ENCODE data around the gene HSD17B7.

DNA sequence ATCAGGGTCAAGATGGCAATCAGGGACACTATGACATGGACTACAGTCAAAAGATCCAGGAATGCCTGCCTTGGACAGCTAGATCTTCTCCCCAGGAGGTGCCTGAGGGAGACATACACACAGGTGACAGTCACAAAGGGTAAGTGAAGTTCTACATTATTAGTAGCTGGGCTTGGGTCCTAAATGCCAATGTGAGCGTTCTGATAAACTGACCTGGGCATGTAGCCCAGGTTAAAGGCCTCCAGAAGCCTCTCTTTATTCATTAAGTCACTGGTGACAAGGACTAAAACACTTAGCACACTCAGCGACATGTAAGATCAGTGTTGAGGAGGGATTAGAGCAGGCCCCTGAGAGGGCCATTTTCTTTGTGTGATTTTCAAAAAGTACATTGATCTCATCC is 48.9 kb upstream of the HSD17B7 start:
- TF ChIP-seq, protein P1, sequence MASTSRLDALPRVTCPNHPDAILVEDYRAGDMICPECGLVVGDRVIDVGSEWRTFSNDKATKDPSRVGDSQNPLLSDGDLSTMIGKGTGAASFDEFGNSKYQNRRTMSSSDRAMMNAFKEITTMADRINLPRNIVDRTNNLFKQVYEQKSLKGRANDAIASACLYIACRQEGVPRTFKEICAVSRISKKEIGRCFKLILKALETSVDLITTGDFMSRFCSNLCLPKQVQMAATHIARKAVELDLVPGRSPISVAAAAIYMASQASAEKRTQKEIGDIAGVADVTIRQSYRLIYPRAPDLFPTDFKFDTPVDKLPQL (IDR thresholded peaks at IDR 0.05; ENCODE audit: extremely low read depth, insufficient read length) = no peak
- TF ChIP-seq, protein P2, sequence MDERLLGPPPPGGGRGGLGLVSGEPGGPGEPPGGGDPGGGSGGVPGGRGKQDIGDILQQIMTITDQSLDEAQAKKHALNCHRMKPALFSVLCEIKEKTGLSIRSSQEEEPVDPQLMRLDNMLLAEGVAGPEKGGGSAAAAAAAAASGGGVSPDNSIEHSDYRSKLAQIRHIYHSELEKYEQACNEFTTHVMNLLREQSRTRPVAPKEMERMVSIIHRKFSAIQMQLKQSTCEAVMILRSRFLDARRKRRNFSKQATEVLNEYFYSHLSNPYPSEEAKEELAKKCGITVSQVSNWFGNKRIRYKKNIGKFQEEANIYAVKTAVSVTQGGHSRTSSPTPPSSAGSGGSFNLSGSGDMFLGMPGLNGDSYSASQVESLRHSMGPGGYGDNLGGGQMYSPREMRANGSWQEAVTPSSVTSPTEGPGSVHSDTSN (CRISPR knock-in tag; IDR thresholded peaks at IDR 0.05; ENCODE audit: low read depth) = no peak
- TF ChIP-seq, protein P2 (tag; conservative IDR thresholded peaks at IDR 0.05; ENCODE audit: low read depth) = no peak
- TF ChIP-seq, protein P3, sequence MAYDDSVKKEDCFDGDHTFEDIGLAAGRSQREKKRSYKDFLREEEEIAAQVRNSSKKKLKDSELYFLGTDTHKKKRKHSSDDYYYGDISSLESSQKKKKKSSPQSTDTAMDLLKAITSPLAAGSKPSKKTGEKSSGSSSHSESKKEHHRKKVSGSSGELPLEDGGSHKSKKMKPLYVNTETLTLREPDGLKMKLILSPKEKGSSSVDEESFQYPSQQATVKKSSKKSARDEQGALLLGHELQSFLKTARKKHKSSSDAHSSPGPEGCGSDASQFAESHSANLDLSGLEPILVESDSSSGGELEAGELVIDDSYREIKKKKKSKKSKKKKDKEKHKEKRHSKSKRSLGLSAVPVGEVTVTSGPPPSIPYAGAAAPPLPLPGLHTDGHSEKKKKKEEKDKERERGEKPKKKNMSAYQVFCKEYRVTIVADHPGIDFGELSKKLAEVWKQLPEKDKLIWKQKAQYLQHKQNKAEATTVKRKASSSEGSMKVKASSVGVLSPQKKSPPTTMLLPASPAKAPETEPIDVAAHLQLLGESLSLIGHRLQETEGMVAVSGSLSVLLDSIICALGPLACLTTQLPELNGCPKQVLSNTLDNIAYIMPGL (CRISPR knock-in tag; IDR thresholded peaks at IDR 0.05) = no peak
- TF ChIP-seq, protein P4, sequence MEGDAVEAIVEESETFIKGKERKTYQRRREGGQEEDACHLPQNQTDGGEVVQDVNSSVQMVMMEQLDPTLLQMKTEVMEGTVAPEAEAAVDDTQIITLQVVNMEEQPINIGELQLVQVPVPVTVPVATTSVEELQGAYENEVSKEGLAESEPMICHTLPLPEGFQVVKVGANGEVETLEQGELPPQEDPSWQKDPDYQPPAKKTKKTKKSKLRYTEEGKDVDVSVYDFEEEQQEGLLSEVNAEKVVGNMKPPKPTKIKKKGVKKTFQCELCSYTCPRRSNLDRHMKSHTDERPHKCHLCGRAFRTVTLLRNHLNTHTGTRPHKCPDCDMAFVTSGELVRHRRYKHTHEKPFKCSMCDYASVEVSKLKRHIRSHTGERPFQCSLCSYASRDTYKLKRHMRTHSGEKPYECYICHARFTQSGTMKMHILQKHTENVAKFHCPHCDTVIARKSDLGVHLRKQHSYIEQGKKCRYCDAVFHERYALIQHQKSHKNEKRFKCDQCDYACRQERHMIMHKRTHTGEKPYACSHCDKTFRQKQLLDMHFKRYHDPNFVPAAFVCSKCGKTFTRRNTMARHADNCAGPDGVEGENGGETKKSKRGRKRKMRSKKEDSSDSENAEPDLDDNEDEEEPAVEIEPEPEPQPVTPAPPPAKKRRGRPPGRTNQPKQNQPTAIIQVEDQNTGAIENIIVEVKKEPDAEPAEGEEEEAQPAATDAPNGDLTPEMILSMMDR (IDR thresholded peaks at IDR 0.05 in 2 of 3, conservative IDR thresholded peaks at IDR 0.05 in 1 of 3; ENCODE audit: insufficient read depth in 2 of 3, low read depth in 1 of 3, low read length in 3 of 3) = no peak
- TF ChIP-seq TAF1 (IDR thresholded peaks at IDR 0.05; ENCODE audit: control insufficient read depth, extremely low read depth, insufficient read depth, low read length, severe bottlenecking) (no peak), POLR2AphosphoS2 (IDR thresholded peaks at IDR 0.05; ENCODE audit: low read length) (no peak), EZH2 (IDR thresholded peaks at IDR 0.05; ENCODE audit: borderline replicate concordance, low read depth, low read length) (no peak), RBM25 (IDR thresholded peaks at IDR 0.05; ENCODE audit: low read depth, low read length, severe bottlenecking) (no peak), ZFX (CRISPR knock-in tag; IDR thresholded peaks at IDR 0.05) (no peak), TAF7 (tag; IDR thresholded peaks at IDR 0.05) (no peak), RCOR1 (IDR thresholded peaks at IDR 0.05; ENCODE audit: borderline replicate concordance in 1 of 2, low read depth in 2 of 2, low read length in 2 of 2) (no peak)
- TF ChIP-seq, protein P5, sequence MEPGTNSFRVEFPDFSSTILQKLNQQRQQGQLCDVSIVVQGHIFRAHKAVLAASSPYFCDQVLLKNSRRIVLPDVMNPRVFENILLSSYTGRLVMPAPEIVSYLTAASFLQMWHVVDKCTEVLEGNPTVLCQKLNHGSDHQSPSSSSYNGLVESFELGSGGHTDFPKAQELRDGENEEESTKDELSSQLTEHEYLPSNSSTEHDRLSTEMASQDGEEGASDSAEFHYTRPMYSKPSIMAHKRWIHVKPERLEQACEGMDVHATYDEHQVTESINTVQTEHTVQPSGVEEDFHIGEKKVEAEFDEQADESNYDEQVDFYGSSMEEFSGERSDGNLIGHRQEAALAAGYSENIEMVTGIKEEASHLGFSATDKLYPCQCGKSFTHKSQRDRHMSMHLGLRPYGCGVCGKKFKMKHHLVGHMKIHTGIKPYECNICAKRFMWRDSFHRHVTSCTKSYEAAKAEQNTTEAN (CRISPR knock-in tag; IDR thresholded peaks at IDR 0.05) = no peak
- TF ChIP-seq, protein P6, sequence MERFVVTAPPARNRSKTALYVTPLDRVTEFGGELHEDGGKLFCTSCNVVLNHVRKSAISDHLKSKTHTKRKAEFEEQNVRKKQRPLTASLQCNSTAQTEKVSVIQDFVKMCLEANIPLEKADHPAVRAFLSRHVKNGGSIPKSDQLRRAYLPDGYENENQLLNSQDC (CRISPR knock-in tag; IDR thresholded peaks at IDR 0.05) = no peak
- TF ChIP-seq, protein P7, sequence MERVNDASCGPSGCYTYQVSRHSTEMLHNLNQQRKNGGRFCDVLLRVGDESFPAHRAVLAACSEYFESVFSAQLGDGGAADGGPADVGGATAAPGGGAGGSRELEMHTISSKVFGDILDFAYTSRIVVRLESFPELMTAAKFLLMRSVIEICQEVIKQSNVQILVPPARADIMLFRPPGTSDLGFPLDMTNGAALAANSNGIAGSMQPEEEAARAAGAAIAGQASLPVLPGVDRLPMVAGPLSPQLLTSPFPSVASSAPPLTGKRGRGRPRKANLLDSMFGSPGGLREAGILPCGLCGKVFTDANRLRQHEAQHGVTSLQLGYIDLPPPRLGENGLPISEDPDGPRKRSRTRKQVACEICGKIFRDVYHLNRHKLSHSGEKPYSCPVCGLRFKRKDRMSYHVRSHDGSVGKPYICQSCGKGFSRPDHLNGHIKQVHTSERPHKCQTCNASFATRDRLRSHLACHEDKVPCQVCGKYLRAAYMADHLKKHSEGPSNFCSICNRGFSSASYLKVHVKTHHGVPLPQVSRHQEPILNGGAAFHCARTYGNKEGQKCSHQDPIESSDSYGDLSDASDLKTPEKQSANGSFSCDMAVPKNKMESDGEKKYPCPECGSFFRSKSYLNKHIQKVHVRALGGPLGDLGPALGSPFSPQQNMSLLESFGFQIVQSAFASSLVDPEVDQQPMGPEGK (CRISPR knock-in tag; IDR thresholded peaks at IDR 0.05; ENCODE audit: borderline replicate concordance) = no peak

Data from K562 (cell line).